Lung (tissue), 12 donors: ENCODE data around the gene SOBP. TPM values are rescaled to one million over a fixed set of nuclear protein-coding genes. Genes with fewer than 3 reads are reported as not detected.

Experiments
- ATAC-seq: fragments of 200-7000 bp; cut with Tn5 transposase; one replicate; pipeline ENCODE4 v1.9.1; 2020; ENCODE audit warnings: moderate number of reproducible peaks; ENCODE audit not compliant: insufficient read depth, low FRiP score
- DNase-seq, 3 donors: peaks; one replicate each; pipeline ENCODE4 v3.0.0-alpha.2; 2013 to 2017
- H3K27ac ChIP-seq, 2 donors: one replicate each; pipeline ENCODE4 v1.5.1; 2013; ENCODE audit warnings: mild to moderate bottlenecking in 2 of 2, moderate library complexity in 2 of 2, control low read depth in 1 of 2, inconsistent platforms in 1 of 2, low read depth in 1 of 2, low read length in 1 of 2
- H3K27me3 ChIP-seq, 3 donors: one replicate each; pipeline ENCODE4 v1.5.1; 2013; ENCODE audit warnings: low read length in 2 of 3; ENCODE audit not compliant: control insufficient read depth in 3 of 3, insufficient read depth in 3 of 3
- H3K36me3 ChIP-seq, 4 donors: one replicate each; pipeline ENCODE4 v1.5.1; 2013; ENCODE audit warnings: low read length in 4 of 4, mild to moderate bottlenecking in 1 of 4, moderate library complexity in 1 of 4; ENCODE audit not compliant: control insufficient read depth in 4 of 4, insufficient read depth in 4 of 4
- H3K4me1 ChIP-seq, 5 donors: one replicate each; pipeline ENCODE4 v1.5.1; 2013; ENCODE audit warnings: low read length in 5 of 5, mild to moderate bottlenecking in 2 of 5, moderate library complexity in 1 of 5; ENCODE audit not compliant: control insufficient read depth in 5 of 5, insufficient read depth in 5 of 5
- H3K4me3 ChIP-seq: one replicate; pipeline ENCODE4 v1.5.1; 2013; ENCODE audit warnings: mild to moderate bottlenecking, control low read depth, moderate library complexity
- H3K9ac ChIP-seq, 2 donors: one replicate each; pipeline ENCODE4 v1.5.1; 2013; ENCODE audit warnings: low read length in 2 of 2, control low read depth in 1 of 2; ENCODE audit not compliant: insufficient read depth in 1 of 2
- H3K9me3 ChIP-seq, 4 donors: one replicate each; pipeline ENCODE4 v1.5.1; 2013; ENCODE audit warnings: low read length in 3 of 4, mild to moderate bottlenecking in 1 of 4, moderate library complexity in 1 of 4; ENCODE audit not compliant: control insufficient read depth in 4 of 4, insufficient read depth in 3 of 4
- WGBS, 2 donors: extraction: QIAGEN DNeasy Blood & Tissue Kit; methylation state at CpG; one replicate each; pipeline ENCODE4 v1.1.7; 2013; 5-methylcytosine and 5-hydroxymethylcytosine counted together
- polyA plus RNA-seq, 2 donors: library from polyadenylated mRNA; stranded (reverse); fragments of 200-250 nt; gene quantifications; one replicate each; pipeline ENCODE4 v1.2.1, GENCODE V29; 2013
- total RNA-seq, 2 donors: library from RNA; depleted of rRNA in 1 of 2; stranded (reverse); fragments of >200 nt in 1 of 2; gene quantifications; one replicate each; pipeline ENCODE4 v1.2.1, GENCODE V29; 2014 to 2021
- TF ChIP-seq, protein P1 (sequence below): IDR thresholded peaks from 2 replicates; pipeline ENCODE4 v1.5.1; 2012; ENCODE audit warnings: mild to moderate bottlenecking; ENCODE audit errors: control extremely low read depth, extremely low read depth
- donor health status: control.
- donor health status: control.
- donor health status: Bipolar disorder and iron deficiency.
- donor health status: healthy.
- donor health status: DM: yes; HTN: yes; CAD: no.

The SOBP gene
- total and polyA plus RNA-seq, 4 donors = 1.6 to 14.5 (median 5.8) TPM

DNA sequence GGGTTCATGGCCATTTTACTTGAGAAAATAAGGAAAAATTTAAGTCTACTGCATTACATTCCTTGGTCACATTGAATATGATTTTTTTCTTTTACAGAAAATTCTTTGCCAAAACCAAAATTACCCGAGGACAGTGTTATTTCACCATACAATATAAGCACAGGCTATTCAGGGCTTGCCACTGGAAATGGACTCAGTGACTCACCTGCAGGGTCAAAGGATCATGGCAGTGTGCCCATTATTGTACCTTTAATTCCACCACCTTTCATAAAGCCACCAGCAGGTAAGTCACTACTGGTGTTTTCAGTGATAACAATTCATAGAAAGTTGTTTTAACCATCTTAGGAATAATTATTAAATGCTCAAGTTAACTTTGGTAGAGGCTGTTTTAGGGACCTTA, 16.2 kb downstream of the SOBP start:
- no peak for ATAC-seq
- H3K27me3 ChIP-seq = no peaks in the 10 kb centered on the region
- DNase-seq = no peak
- no peaks in the 10 kb centered on the region for H3K9me3 ChIP-seq
- H3K4me1 ChIP-seq = peaks cover 0 to 6% (median 0%) of the 10 kb centered on the region in 5 donors
- no peak overlapping the region for H3K4me3 ChIP-seq
- WGBS, 2 donors = 96 to 100% methylated on average over 1 of the region's 1 CpG
- TF ChIP-seq, protein P1, sequence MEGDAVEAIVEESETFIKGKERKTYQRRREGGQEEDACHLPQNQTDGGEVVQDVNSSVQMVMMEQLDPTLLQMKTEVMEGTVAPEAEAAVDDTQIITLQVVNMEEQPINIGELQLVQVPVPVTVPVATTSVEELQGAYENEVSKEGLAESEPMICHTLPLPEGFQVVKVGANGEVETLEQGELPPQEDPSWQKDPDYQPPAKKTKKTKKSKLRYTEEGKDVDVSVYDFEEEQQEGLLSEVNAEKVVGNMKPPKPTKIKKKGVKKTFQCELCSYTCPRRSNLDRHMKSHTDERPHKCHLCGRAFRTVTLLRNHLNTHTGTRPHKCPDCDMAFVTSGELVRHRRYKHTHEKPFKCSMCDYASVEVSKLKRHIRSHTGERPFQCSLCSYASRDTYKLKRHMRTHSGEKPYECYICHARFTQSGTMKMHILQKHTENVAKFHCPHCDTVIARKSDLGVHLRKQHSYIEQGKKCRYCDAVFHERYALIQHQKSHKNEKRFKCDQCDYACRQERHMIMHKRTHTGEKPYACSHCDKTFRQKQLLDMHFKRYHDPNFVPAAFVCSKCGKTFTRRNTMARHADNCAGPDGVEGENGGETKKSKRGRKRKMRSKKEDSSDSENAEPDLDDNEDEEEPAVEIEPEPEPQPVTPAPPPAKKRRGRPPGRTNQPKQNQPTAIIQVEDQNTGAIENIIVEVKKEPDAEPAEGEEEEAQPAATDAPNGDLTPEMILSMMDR = no peak
- peaks cover 0 to 4% (median 2%) of the 10 kb centered on the region in 4 donors for H3K36me3 ChIP-seq
- H3K27ac ChIP-seq = no peak overlapping the region
- H3K9ac ChIP-seq = no peak overlapping the region

DNA sequence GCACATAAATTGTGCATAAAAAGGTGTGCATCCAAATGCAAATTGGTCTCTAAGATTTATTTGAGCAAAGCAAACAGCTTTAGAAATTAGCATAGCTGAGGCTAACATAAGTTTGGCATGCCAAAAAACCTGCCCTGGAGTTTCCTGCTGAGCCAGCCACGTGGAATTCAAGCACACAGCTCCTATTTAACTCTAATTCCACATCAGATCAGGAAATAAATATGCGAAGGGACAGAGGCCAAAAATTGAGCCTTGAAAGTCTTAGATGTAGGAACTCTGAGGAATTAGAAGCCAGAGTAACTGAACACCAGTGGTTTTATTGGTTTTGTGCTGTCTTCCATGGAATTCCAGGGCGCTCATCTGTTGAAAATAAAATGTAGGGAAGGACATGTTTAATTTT, 19.6 kb downstream of the SOBP start:
- DNase-seq (peak in 1 of 3 donors; percentile 48), ATAC-seq (no peak)
- TF ChIP-seq, protein P1 = no peak
- no peaks in the 10 kb centered on the region for H3K27me3 ChIP-seq
- H3K4me1 ChIP-seq = peaks cover 0 to 2% (median 0%) of the 10 kb centered on the region in 5 donors
- H3K27ac ChIP-seq = no peak overlapping the region
- H3K4me3 ChIP-seq = no peak overlapping the region
- H3K9me3 ChIP-seq = peaks cover 0 to 2% (median 0%) of the 10 kb centered on the region in 4 donors
- whole genome bisulfite sequencing, 2 donors = 28 to 70% methylated on average over 3 of the region's 3 CpGs
- H3K36me3 ChIP-seq = peaks cover 1 to 4% (median 3%) of the 10 kb centered on the region in 4 donors
- no peak overlapping the region for H3K9ac ChIP-seq

DNA sequence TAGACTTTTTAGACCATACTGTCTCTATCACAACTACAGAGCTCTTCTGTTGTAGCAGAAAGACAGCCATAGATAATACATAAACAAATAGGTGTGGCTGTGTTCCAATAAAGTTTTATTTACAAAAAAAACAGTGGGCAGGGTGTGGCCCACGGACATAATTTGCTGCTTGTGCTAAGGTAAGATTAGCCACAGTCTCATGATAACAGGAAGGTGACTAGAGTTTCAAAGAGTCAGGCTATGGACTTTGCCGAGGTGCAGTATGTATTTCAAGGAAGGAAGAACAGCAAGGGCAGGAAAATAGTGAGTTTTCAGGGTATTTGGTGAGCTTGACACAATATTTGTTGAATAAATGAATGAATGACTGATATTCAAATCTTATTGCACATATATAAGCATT, 20.2 kb downstream of the SOBP start:
- Histone ChIP-seq H3K9ac (no peak overlapping the region), H3K36me3 (peaks cover 1 to 4% (median 3%) of the 10 kb centered on the region in 4 donors), H3K27ac (no peak overlapping the region), H3K27me3 (no peaks in the 10 kb centered on the region), H3K9me3 (peaks cover 0 to 3% (median 0%) of the 10 kb centered on the region in 4 donors), H3K4me3 (no peak overlapping the region), H3K4me1 (peaks cover 0 to 2% (median 0%) of the 10 kb centered on the region in 5 donors)
- ATAC-seq = no peak
- no peak for DNase-seq
- 63 to 71% methylated on average over 2 of the region's 2 CpGs for WGBS, 2 donors
- TF ChIP-seq, protein P1 = no peak

DNA sequence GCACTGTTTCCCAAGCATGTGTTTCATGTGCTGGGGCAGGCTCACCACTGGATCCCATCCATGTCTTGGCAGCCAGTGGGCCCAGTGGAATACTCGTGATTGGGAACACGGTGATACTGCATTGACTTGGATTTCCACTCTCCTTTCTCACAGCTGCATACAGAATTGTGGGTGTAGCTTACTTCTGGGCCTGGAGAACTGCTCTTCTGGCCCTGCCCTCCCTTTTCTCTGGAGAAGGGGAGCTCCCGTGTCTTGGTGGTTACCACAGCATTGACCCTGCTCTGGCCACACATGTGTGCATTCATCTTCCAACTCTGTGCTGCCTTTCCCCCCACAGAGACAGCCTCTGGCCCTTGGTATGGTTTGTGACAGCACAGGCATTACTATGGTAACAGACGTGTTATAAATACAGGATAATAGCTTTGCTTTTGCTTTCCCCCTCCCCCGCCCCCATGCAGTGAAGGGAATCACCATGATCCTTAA, 21.6 kb downstream of the SOBP start:
- Histone ChIP-seq H3K27ac (no peak overlapping the region), H3K36me3 (peaks cover 0 to 3% (median 0%) of the 10 kb centered on the region in 4 donors), H3K27me3 (no peaks in the 10 kb centered on the region), H3K9me3 (peaks cover 0 to 7% (median 1%) of the 10 kb centered on the region in 4 donors), H3K4me3 (no peak overlapping the region), H3K9ac (no peak overlapping the region), H3K4me1 (peaks cover 0 to 2% (median 0%) of the 10 kb centered on the region in 5 donors)
- ATAC-seq (no peak), DNase-seq (peak; percentile 60 to 72 (median 64))
- TF ChIP-seq, protein P1 = no peak
- WGBS, 2 donors = 68 to 86% methylated on average over 5 of the region's 5 CpGs
